Measurements from ENCODE around the gene SPDYE6. TPM values are rescaled to one million over a fixed set of nuclear protein-coding genes. Genes with fewer than 3 reads are reported as not detected.

The SPDYE6 gene
- total and polyA plus RNA-seq, 4 donors: 2.4 TPM; not detected in 3

- Histone ChIP-seq H3K9me3 (ENCODE audit: control insufficient read depth in 4 of 4, low read length in 3 of 4) (no peaks in the 10 kb centered on the region), H3K27me3 (ENCODE audit: control insufficient read depth in 4 of 4, insufficient read depth in 4 of 4, low read length in 3 of 4) (no peaks in the 10 kb centered on the region), H3K27ac (ENCODE audit: low read depth in 1 of 2, low read length in 2 of 2) (no peak overlapping the region), H3K4me3 (ENCODE audit: low read depth in 1 of 3, low read length in 3 of 3) (no peak overlapping the region), H3K9ac (ENCODE audit: low read depth in 1 of 2, low read length in 2 of 2) (no peak overlapping the region), H3K4me1 (ENCODE audit: control insufficient read depth in 4 of 4, insufficient read depth in 4 of 4, low read length in 3 of 4) (peaks cover 0 to 18% (median 15%) of the 10 kb centered on the region in 4 donors), H3K36me3 (ENCODE audit: control insufficient read depth in 4 of 4, insufficient read depth in 3 of 4, low read depth in 1 of 4, low read length in 3 of 4) (peaks cover 8 to 41% (median 21%) of the 10 kb centered on the region in 4 donors)
- DNase-seq (ENCODE audit: low spot score): no peak
- 94% methylated on average over 5 of the region's 5 CpGs for WGBS
- no peak for TF ChIP-seq GABPA (IDR thresholded peaks at IDR 0.05 in 1 of 2, conservative IDR thresholded peaks at IDR 0.05 in 1 of 2)
- TF ChIP-seq RAD21 (IDR thresholded peaks at IDR 0.05): no peak
- TF ChIP-seq HNF4G (IDR thresholded peaks at IDR 0.05): no peak
- TF ChIP-seq FOXA2 (IDR thresholded peaks at IDR 0.05): no peak
- no peak for TF ChIP-seq CTCF (IDR thresholded peaks at IDR 0.05; ENCODE audit: low read depth, low read length, missing input control)
- no peak for TF ChIP-seq YY1 (IDR thresholded peaks at IDR 0.05)
- TF ChIP-seq MAX (IDR thresholded peaks at IDR 0.05): no peak
- no peak for TF ChIP-seq NR2F2 (IDR thresholded peaks at IDR 0.05)
- TF ChIP-seq ATF3 (IDR thresholded peaks at IDR 0.05): no peak
- no peak for TF ChIP-seq EGR1 (IDR thresholded peaks at IDR 0.05; ENCODE audit: low read depth in 2 of 2)
- no peak for TF ChIP-seq TAF1 (conservative IDR thresholded peaks at IDR 0.05)
- TF ChIP-seq HNF4A (conservative IDR thresholded peaks at IDR 0.05): no peak
- no peak for TF ChIP-seq RXRA (IDR thresholded peaks at IDR 0.05)
- no peak for TF ChIP-seq SP1 (IDR thresholded peaks at IDR 0.05)
- no peak for TF ChIP-seq ZBTB33 (IDR thresholded peaks at IDR 0.05)
- TF ChIP-seq FOXA1 (IDR thresholded peaks at IDR 0.05): no peak
- no peak for TF ChIP-seq REST (IDR thresholded peaks at IDR 0.05)
- no peak for TF ChIP-seq JUND (IDR thresholded peaks at IDR 0.05)
These were observed 44.1 kb upstream of the SPDYE6 start for GRCh38 chr7:102400360-102400759.
